IMR-90 (cell line): ENCODE measurements around the gene FAM227B. TPM values are rescaled to one million over a fixed set of nuclear protein-coding genes. Genes with fewer than 3 reads are reported as not detected.

Experiments
- ATAC-seq: fragments of 200-7000 bp; cut with Tn5 transposase; 2 replicates; pipeline ENCODE4 v1.9.1; 2020; ENCODE audit warnings: low read depth, mild to moderate bottlenecking, moderate library complexity
- BruUV-seq: library from RNA; stranded (reverse); fragments of 400-500 nt; replicated peaks from 2 replicates; lab custom pipeline; 2021; lab: Mats Ljungman, UMichigan
- CTCF ChIA-PET: fragments of 300-600 bp; formaldehyde crosslinking; extraction: SDS; loops from one replicate; lab custom pipeline; 2021; ENCODE audit warnings: antibody characterized with exemption; lab: Yijun Ruan, JAX
- POLR2A ChIA-PET: fragments of 300-600 bp; sonication (Branson Sonifier 250); formaldehyde crosslinking; loops from one replicate; lab custom pipeline; 2022; ENCODE audit warnings: antibody characterized with exemption; ENCODE audit not compliant: unreplicated experiment; lab: Charles Lee
- DNase-seq: peaks from one replicate; pipeline ENCODE4 v3.0.0; 2013
- H2AFZ ChIP-seq: replicated peaks from 2 replicates; pipeline ENCODE3; 2013; ENCODE audit warnings: low read length, mild to moderate bottlenecking; ENCODE audit not compliant: poor library complexity
- H2AK5ac ChIP-seq: 2 replicates; pipeline ENCODE4 v1.6.1; 2013; ENCODE audit warnings: low read depth, low read length, inconsistent platforms
- H2AK9ac ChIP-seq: replicated peaks from 2 replicates; pipeline ENCODE3; 2013; ENCODE audit warnings: mild to moderate bottlenecking, low read depth, low read length, moderate library complexity; ENCODE audit not compliant: poor library complexity
- H2BK120ac ChIP-seq: 2 replicates; pipeline ENCODE4 v1.6.1; 2013; ENCODE audit warnings: low read depth, low read length, inconsistent platforms
- H2BK15ac ChIP-seq: 3 replicates; pipeline ENCODE4 v1.6.1; 2013; ENCODE audit warnings: low read depth, low read length, inconsistent platforms
- H2BK20ac ChIP-seq: 2 replicates; pipeline ENCODE4 v1.6.1; 2013; ENCODE audit warnings: low read depth, mild to moderate bottlenecking, inconsistent platforms, low read length, moderate library complexity
- H2BK5ac ChIP-seq: 2 replicates; pipeline ENCODE4 v1.6.1; 2013; ENCODE audit warnings: mild to moderate bottlenecking, low read depth, low read length, inconsistent platforms; ENCODE audit not compliant: poor library complexity, severe bottlenecking
- H3K14ac ChIP-seq: replicated peaks from 2 replicates; pipeline ENCODE4 v1.6.1; 2013; ENCODE audit warnings: low read depth, low read length, inconsistent platforms
- H3K18ac ChIP-seq: 2 replicates; pipeline ENCODE4 v1.6.1; 2013; ENCODE audit warnings: low read depth, low read length, control low read depth
- H3K23ac ChIP-seq: 2 replicates; pipeline ENCODE4 v1.6.1; 2013; ENCODE audit warnings: low read depth, low read length, inconsistent platforms
- H3K27ac ChIP-seq: 2 replicates; pipeline ENCODE4 v1.5.1; 2013; ENCODE audit warnings: mild to moderate bottlenecking, control low read depth, low read length; ENCODE audit not compliant: insufficient read depth
- H3K27me3 ChIP-seq: 2 replicates; pipeline ENCODE4 v1.6.1; 2013; ENCODE audit warnings: low read length; ENCODE audit not compliant: control insufficient read depth, insufficient read depth
- H3K36me3 ChIP-seq: 2 replicates; pipeline ENCODE4 v1.6.1; 2013; ENCODE audit warnings: low read length, mixed read lengths; ENCODE audit not compliant: control insufficient read depth, insufficient read depth
- H3K4ac ChIP-seq: 2 replicates; pipeline ENCODE4 v1.6.1; 2013; ENCODE audit warnings: low read depth, low read length, inconsistent platforms
- H3K4me1 ChIP-seq: 2 replicates; pipeline ENCODE4 v1.6.1; 2013; ENCODE audit warnings: low read length, mixed read lengths; ENCODE audit not compliant: control insufficient read depth, insufficient read depth
- H3K4me2 ChIP-seq: 2 replicates; pipeline ENCODE4 v1.6.1; 2013; ENCODE audit warnings: low read depth, mild to moderate bottlenecking, control low read depth, low read length, moderate library complexity
- H3K4me3 ChIP-seq: 2 replicates; pipeline ENCODE4 v1.5.1; 2013; ENCODE audit warnings: low read depth, mild to moderate bottlenecking, control low read depth, low read length, moderate library complexity; ENCODE audit not compliant: insufficient read depth
- H3K56ac ChIP-seq: 2 replicates; pipeline ENCODE4 v1.6.1; 2013; ENCODE audit warnings: low read length, inconsistent platforms; ENCODE audit not compliant: insufficient read depth; ENCODE audit errors: extremely low read depth
- H3K79me1 ChIP-seq, 2 experiments: 2 replicates each; pipeline ENCODE4 v1.6.1; 2013; ENCODE audit warnings: low read length in 2 of 2, inconsistent platforms in 1 of 2, low read depth in 1 of 2
- H3K9ac ChIP-seq: 2 replicates; pipeline ENCODE4 v1.6.1; 2013; ENCODE audit warnings: low read depth, low read length, control low read depth
- H3K9me1 ChIP-seq: 2 replicates; pipeline ENCODE4 v1.6.1; 2013; ENCODE audit warnings: low read length, inconsistent platforms; ENCODE audit not compliant: insufficient read depth
- H3K9me3 ChIP-seq: 2 replicates; pipeline ENCODE4 v1.6.1; 2013; ENCODE audit warnings: low read length; ENCODE audit not compliant: control insufficient read depth, insufficient read depth
- H4K20me1 ChIP-seq: 2 replicates; pipeline ENCODE4 v1.6.1; 2013; ENCODE audit warnings: low read length, inconsistent platforms; ENCODE audit not compliant: insufficient read depth
- H4K5ac ChIP-seq: 2 replicates; pipeline ENCODE4 v1.6.1; 2013; ENCODE audit warnings: mild to moderate bottlenecking, low read depth, low read length, control low read depth
- H4K8ac ChIP-seq, 2 experiments: 2 replicates each; pipeline ENCODE4 v1.6.1; 2013; ENCODE audit warnings: low read depth in 2 of 2, low read length in 2 of 2, control low read depth in 1 of 2, inconsistent platforms in 1 of 2
- H4K91ac ChIP-seq: 2 replicates; pipeline ENCODE4 v1.6.1; 2013; ENCODE audit warnings: low read depth, low read length, inconsistent platforms; ENCODE audit not compliant: insufficient read depth
- CHD1 ChIP-seq: IDR thresholded peaks from 2 replicates; pipeline ENCODE4 v1.6.1; 2012; ENCODE audit warnings: low read depth, low read length, improper control_type of control experiment
- CTCF ChIP-seq: conservative IDR thresholded peaks from 2 replicates; pipeline ENCODE4 v1.5.1; 2012; ENCODE audit warnings: mild to moderate bottlenecking, low read depth, low read length, improper control_type of control experiment
- MAFK ChIP-seq: IDR thresholded peaks from 2 replicates; pipeline ENCODE4 v1.6.1; 2012; ENCODE audit warnings: low read depth, low read length, improper control_type of control experiment
- MAZ ChIP-seq: IDR thresholded peaks from 2 replicates; pipeline ENCODE4 v1.6.1; 2012; ENCODE audit warnings: low read depth, mild to moderate bottlenecking, low read length, improper control_type of control experiment, moderate library complexity, borderline replicate concordance
- USF2 ChIP-seq: fragments of 150-350 bp; IDR thresholded peaks from 2 replicates; pipeline ENCODE4 v1.6.1; 2017; ENCODE audit warnings: mild to moderate bottlenecking, antibody characterized with exemption, low read length, low read depth
- WGBS, 2 experiments: methylation state at CpG; one replicate each; pipeline versions ENCODE4 v1.1.5 to v1.1.7; 2013; ENCODE audit warnings: missing lambda C conversion rate in 2 of 2; ENCODE audit not compliant: insufficient read length in 1 of 2; ENCODE audit errors: extremely low coverage in 2 of 2; 5-methylcytosine and 5-hydroxymethylcytosine counted together
- dilution Hi-C: fragments of 300-500 bp; cut with HindIII; formaldehyde crosslinking; loops from one replicate; pipeline ENCODE4 v1.14.3; 2018; ENCODE audit warnings: low sequenced_read_pairs; ENCODE audit not compliant: unreplicated experiment
- in situ Hi-C: fragments of 300-500 bp; cut with MboI; formaldehyde crosslinking; loops from 3 replicates; pipeline ENCODE4 v1.14.3; 2019; ENCODE audit warnings: low sequenced_read_pairs, inconsistent platforms, mixed read lengths
- intact Hi-C: fragments of 100-400 bp; cut with micrococcal nuclease; formaldehyde crosslinking; loops from 2 replicates; pipeline ENCODE4 v1.10.0; 2022
- polyA plus RNA-seq, 3 experiments: library from polyadenylated mRNA; depleted of rRNA; stranded (reverse); fragments of >200 nt; gene quantifications; 2 replicates each; pipeline ENCODE4 v1.2.3, GENCODE V29; 2012; ENCODE audit warnings: low replicate concordance in 1 of 3
- total RNA-seq: library from RNA; depleted of rRNA; stranded (reverse); fragments of >200 nt; gene quantifications from 2 replicates; pipeline ENCODE4 v1.2.3, GENCODE V29; 2012

The FAM227B gene
- total and polyA plus RNA-seq, 2 of the 4 experiments (the other 2 are of a cell fraction) = 1.8 to 3.0 TPM

- TF ChIP-seq CTCF = no peak
Observed at GRCh38 chr15:49424954-49425353, 195.7 kb downstream of the FAM227B start (continued).

DNA sequence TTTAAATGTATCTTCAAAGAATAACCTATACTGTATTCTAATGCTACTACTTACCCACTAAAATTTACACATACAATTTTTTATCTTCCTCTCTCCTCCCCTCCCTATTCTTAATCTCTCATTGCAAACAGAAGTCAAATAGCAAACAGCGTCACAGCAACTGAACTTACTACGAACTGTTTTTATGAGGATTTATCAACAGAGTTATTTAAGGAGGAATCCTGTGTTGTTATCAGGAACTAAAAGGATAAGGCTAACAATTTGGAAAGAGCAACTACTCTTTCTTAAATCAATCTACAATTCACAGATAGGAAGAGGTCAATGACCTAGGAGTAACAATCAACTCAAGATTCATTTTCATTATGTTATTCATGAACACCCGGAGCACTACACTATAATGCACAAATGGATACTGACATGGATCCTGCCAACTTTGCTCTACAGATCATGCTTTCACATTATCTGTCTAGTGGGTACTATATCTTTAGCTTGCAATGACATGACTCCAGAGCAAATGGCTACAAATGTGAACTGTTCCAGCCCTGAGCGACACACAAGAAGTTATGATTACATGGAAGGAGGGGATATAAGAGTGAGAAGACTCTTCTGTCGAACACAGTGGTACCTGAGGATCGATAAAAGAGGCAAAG, 196.6 kb downstream of the FAM227B start:
- Histone ChIP-seq H3K9ac (peak overlapping the region; percentile 97), H2AK5ac (peak overlapping the region; percentile 67), H3K4me3 (peak overlapping the region; percentile 94), H3K79me1 (peaks cover 4 to 15% of the 10 kb centered on the region in 2 experiments; a peak in 3 of 4 replicates), H3K23ac (peak overlapping the region; percentile 96), H2BK120ac (peak overlapping the region; percentile 99), H2BK20ac (peak overlapping the region; percentile 98), H3K27me3 (no peaks in the 10 kb centered on the region), H3K9me1 (no peaks in the 10 kb centered on the region), H2BK15ac (peak overlapping the region; percentile 23; the same call in 2 of the 3 replicates), H3K56ac (peak overlapping the region; percentile 88), H3K9me3 (no peaks in the 10 kb centered on the region), H3K27ac (peak overlapping the region; percentile 79), H3K4me2 (peak overlapping the region; percentile 97), H4K91ac (peak overlapping the region; percentile 96), H3K4me1 (peaks cover 3% of the 10 kb centered on the region; the same call in 1 of the 2 replicates), H4K5ac (peak overlapping the region; percentile 98; the same call in 1 of the 2 replicates), H4K20me1 (no peaks in the 10 kb centered on the region), H3K4ac (peak overlapping the region; percentile 96), H2AFZ (no peak overlapping the region), H4K8ac (peak overlapping the region; percentile 27 to 92), H3K14ac (peak overlapping the region; percentile 99), H2BK5ac (peak overlapping the region; percentile 98), H3K36me3 (peaks cover 9% of the 10 kb centered on the region), H2AK9ac (peak overlapping the region; percentile 35), H3K18ac (peak overlapping the region; percentile 94)
- DNase-seq = no peak
- CTCF ChIA-PET = interaction anchor here (2.8 kb wide), 1 partner anchor 188 kb away, joined by 20 read pairs; no protein-coding TSS in a partner anchor
- ATAC-seq = no peak
- TF ChIP-seq CHD1 = no peak
- no peak for TF ChIP-seq USF2
- TF ChIP-seq MAFK = no peak
- no peak for TF ChIP-seq MAZ
- POLR2A ChIA-PET = no interaction called here
- BruUV-seq = no TSS peak
- dilution Hi-C loops = no loop called here
- intact Hi-C loops = loop anchor here (1.0 to 10.0 kb wide), 7 partner anchors 269 to 891 kb away; partner anchors contain the start of genes COPS2 and SECISBP2L
- 17% methylated on average over 1 of the region's 6 CpGs; no CpG with 5 or more reads in 1 of the 2 experiments for WGBS, 2 experiments
- in situ Hi-C loops = loop anchor here (5.0 to 25.0 kb wide), 6 partner anchors 182 to 888 kb away; no protein-coding TSS in a partner anchor
